Esophagus muscularis mucosa (tissue), 3 donors: ENCODE results near the gene SMOC1.

Experiments
- CTCF ChIP-seq, 3 experiments: fragments of 200-600 bp in 2 of 3; fragments of 450-650 bp in 1 of 3; sonication (generic) in 2 of 3; IDR thresholded peaks; one replicate each; pipeline ENCODE4 v1.5.1; 2017 to 2019; ENCODE audit warnings: antibody characterized with exemption in 3 of 3, mild to moderate bottlenecking in 2 of 3, moderate library complexity in 1 of 3
- POLR2A ChIP-seq: fragments of 450-650 bp; IDR thresholded peaks from one replicate; pipeline ENCODE4 v1.6.1; 2017; ENCODE audit warnings: antibody characterized with exemption, moderate library complexity, mild to moderate bottlenecking, low read depth

GRCh38 chr14:69964841-69965240 is 85.6 kb downstream of the SMOC1 start:
- TF ChIP-seq CTCF (IDR thresholded peaks at IDR 0.05) (no peak), POLR2A (no peak)
